Loucy (cell line): Measurements from ENCODE around the gene COX7B.

ENCODE experiments used
- EZH2phosphoT487 ChIP-seq: fragments of 200-600 bp; IDR thresholded peaks from 2 replicates; pipeline ENCODE4 v1.6.1; 2018; ENCODE audit warnings: antibody characterized with exemption, mild to moderate bottlenecking, moderate library complexity, borderline replicate concordance
- TF ChIP-seq, protein P1 (sequence below): fragments of 200-600 bp; sonication (generic); conservative IDR thresholded peaks from 2 replicates; pipeline ENCODE4 v1.5.1; 2014; ENCODE audit warnings: mild to moderate bottlenecking, antibody characterized with exemption, low read length

DNA sequence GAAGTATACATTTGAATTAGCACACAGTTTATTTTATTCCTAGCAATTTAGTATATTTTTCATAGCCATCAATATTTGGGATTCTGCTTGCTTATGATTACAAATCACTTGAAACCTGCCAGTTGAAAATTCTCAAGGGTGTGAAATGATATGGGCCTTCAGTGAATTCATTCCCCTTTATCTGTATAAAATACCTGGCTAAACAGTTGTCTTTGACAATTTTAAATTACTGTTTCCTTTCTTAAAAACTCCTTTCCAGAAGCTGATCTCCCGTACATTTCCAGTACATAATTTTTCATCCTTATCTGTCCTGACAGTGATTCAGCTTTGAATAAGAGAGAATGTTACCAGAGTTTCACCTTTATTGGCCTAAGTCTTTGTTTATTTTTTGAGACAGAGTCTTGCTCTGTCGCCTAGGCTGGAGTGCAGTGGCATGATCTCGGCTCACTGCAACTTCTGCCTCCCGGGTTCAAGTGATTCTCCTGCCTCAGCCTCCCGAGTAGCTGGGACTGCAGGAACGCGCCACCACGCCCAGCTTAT is 25.1 kb downstream of the COX7B start:
- TF ChIP-seq, protein P1, sequence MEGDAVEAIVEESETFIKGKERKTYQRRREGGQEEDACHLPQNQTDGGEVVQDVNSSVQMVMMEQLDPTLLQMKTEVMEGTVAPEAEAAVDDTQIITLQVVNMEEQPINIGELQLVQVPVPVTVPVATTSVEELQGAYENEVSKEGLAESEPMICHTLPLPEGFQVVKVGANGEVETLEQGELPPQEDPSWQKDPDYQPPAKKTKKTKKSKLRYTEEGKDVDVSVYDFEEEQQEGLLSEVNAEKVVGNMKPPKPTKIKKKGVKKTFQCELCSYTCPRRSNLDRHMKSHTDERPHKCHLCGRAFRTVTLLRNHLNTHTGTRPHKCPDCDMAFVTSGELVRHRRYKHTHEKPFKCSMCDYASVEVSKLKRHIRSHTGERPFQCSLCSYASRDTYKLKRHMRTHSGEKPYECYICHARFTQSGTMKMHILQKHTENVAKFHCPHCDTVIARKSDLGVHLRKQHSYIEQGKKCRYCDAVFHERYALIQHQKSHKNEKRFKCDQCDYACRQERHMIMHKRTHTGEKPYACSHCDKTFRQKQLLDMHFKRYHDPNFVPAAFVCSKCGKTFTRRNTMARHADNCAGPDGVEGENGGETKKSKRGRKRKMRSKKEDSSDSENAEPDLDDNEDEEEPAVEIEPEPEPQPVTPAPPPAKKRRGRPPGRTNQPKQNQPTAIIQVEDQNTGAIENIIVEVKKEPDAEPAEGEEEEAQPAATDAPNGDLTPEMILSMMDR: no peak
- no peak for TF ChIP-seq EZH2phosphoT487
